ENCODE results near the gene IL5.

GRCh38 chr5:132496631-132497487 is 46.5 kb downstream of the IL5 start:
- peak in 2 of 7 experiments; percentile 8 for TF ChIP-seq CTCF (IDR thresholded peaks at IDR 0.05)
- TF ChIP-seq POLR2A (IDR thresholded peaks at IDR 0.05), result peak in 2 of 3 donors; percentile 63 to 66

Measured in body of pancreas (tissue), 4 donors.